Measurements from ENCODE around the gene ALOX5AP.
A peak's percentile ranks its signal among the peaks of the same experiment; 100 is the strongest.
"Not testable (repeated sequence)": the region's sequence is repeated elsewhere in the genome, so short reads cannot be mapped to it uniquely, and the experiment has no call there.

Gene ALOX5AP

DNA sequence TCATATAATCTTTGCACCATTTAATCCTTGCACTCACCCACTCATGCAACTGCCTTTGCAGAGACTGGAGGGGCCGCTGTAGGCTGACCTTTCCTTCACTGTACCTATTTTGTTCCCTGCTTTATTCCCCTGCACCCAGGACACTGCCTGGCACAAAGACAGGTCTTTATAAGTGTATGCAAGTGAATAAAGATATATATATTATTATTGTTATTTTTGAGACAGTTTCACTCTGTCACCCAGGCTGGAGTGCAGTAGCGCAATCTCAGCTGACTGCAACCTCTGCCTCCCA lies 3.8 kb downstream of the ALOX5AP start:
- DNase-seq = no peak

DNA sequence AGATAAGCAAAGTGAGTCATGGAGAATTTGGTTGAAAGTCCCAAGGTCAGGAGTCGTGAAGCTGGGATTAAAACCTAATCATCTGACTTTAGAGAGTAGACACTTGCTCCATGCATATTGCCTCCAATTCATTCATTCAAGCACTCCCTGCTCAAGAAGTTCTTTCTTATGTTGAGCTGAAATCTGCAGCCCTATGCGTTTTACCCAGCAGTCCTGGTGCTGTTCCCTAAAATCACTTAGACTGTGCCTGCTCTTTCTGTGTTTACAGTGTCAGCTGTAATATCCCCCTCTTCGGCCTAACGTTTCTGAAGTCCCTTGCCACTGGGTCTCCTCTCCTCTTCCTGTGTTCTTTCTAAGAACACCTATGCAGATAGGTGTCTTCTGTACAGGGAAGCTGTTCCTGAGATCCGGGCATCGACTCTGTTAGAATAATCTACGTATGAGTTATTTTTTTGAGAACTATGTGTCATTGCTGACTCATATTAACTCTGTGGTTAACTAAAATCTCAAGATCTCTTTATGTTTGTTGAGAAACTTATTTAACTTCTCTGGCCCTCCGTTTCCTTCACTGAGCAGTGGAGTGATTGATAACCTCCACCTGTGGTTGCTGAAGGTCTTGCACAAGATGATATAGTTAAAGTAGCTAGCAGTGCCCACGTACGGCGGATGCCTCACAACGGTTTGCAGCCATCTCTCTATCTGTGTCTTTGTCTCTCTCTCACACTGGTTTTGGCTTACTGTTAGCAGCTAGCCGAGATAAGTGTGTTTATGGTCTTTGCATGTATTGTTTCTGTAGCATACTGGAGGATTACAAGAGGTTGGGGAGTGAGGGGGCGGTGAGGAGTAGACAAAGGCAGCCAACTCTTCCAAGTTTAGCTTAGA lies 4.7 kb downstream of the ALOX5AP start:
- DNase-seq = no peak

DNA sequence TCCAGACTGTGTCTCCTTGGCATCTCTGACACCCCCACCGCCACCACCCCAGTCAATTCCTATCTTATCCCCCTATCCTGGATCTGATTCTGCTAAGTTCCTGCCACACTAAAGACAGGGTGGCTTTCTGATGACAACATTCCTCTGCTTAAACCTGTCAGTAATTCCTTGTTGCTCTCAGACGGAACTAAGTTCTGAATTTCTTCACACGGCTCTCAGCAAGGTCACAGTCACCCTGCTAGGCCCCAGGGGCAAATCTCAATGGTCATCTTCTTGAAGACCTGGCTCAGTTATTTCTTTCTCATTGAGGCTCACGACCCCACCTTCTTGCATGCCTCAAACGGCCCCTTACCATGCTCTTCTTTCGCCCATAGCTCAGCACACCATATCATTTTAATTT lies 7.6 kb downstream of the ALOX5AP start:
- no peak for DNase-seq

DNA sequence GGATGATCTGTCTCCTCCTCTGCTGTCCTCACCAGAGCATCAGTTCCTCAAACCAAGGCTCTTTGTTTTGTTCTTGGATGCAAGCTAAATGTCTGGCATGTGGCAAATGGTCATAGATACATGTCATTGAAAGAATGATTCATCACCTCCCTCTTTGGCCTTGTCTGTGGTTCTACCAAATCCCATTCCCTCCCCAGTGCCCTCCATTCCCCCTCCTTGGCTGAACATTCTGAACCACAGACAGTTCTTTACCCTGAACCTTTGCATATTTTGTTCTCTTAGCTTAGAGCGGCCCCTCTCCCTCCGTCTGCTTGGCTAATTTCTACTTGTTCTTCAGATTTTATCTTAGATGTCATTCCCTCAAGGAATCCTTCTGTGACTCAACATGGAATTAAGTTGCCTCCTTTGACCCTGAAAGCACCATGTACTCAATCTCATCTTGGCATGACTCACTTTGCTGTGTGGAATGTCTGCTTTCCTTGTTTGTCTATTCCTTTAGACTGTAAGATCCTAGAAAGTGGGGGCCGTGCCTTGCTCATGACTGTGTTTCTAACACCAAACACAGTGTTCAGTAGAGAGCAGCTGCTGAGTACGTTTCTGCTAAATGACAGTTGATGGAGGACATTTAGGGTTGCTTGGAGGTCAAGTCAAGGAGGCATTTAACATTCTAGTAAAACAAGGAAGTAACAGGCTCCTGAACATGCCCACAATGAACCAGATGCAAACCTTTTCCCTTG lies 8.1 kb downstream of the ALOX5AP start:
- no peak for DNase-seq

DNA sequence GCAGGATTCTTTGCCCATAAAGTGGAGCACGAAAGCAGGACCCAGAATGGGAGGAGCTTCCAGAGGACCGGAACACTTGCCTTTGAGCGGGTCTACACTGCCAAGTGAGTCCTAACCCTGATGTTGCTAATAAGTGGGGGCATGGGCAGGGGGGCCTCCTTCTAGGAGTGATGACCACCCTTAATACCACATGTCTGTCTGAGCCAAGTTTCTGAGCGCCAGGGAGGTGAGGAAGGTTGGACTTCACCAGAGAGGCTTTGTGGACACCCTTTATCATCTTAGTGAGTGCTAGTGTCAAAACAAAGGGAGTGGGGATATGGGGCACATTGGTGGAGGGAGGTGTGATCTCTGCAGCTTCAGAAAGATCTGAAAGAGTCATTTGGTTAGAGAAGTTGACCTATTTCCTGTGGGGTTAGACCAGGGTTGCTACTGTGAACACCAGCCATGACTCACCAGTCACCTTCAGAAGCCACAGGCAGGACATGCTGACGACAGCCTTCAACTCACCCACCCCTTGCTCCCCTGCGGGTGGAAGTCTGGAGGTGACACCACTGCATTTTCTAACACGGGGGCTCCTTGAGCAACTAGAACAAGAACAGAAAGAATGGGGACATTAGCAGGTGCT lies 8.8 kb downstream of the ALOX5AP start:
- no peak for DNase-seq

DNA sequence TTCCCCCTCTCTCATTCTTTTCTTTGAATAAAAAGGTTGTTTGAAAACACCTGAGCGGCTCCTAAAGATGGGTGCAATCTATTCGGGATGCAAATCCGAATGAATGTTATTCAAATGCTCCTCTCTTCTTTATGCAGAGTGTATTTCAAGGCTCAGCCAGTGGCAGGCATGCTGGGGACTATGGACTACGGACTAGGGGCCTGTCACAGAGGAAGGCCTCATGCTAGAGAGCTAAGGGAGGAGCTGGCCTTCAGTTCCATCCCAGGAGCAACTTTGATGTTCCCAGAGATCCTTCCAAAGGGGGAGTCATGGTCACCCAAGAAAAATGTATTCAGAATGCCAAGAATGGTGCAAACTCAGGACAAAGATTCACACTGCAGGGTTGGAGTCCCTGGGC lies 9.3 kb downstream of the ALOX5AP start:
- DNase-seq = no peak

DNA sequence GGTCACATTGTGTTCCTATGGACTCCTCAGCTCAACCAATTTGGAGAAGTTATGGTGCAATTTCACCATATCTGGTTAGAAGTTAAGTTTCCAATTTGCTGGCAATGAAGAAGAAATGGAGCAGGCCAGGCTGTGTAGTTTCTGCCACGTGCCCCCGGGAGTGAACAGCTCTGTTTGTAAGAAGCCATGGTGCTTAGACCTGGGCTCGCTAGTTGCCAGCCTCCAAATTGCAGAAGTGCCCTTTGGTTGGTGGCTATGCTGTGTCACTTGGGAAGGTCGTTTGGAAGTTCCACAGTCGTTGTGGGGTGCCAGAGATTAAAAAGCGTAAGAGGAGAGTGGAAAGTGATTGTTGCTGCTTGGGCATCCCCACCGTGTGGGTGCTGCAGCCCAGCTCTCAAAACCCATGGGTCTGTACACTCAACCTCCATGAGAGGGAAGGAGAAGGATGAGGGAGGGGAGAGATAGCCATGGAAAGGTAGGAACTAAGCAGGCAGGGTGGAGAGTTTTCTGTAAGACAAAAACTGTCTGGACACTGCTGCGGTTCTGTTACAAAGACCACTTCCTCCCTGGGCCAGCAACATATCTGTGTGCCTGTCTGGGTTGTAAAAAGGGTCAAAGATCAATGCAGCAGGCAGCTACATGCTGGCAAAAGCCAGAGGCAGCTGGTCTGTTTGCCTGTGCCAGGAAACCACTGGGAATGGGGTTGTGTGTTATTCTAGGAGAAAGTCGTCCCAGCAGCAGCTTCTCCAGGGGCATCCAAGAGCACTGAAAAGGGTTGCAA lies 10.8 kb downstream of the ALOX5AP start:
- peak; percentile 48 for DNase-seq

DNA sequence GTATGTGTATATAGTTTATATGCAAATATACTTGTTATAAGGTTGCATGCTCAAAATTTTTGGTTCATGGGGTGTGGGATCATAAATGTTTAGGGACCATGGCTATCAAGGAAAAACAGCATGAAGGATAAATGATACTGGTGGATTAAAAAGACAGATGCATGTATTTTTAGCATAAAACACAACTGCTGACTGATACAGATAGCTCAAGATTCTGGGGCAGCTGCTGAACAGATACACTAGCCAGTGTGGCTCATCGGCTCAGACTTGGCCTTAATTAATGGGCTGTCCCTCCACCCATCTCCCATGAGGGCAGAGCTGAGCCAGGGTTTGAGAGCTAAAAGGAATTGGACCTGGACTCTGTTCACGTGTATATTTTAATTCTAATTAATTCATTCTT lies 11.4 kb downstream of the ALOX5AP start:
- DNase-seq = no peak

DNA sequence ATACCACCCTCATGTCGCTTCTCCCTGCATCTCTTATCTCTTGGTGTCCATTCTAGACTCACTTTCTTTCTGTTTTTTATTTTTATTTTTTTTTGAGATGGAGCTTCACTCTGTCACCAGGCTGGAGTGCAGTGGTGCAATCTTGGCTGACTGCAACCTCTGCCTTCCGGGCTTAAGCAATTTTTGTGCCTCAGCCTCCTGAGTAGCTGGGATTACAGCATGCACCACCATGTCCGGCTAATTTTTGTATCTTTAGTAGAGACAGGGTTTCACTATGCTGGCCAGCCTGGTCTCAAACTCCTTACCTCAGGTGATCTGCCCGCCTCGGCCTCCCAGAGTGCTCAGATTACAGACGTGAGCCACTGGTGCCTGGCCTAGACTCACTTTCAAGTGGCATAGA lies 12.5 kb downstream of the ALOX5AP start:
- DNase-seq = not testable (repeated sequence)

DNA sequence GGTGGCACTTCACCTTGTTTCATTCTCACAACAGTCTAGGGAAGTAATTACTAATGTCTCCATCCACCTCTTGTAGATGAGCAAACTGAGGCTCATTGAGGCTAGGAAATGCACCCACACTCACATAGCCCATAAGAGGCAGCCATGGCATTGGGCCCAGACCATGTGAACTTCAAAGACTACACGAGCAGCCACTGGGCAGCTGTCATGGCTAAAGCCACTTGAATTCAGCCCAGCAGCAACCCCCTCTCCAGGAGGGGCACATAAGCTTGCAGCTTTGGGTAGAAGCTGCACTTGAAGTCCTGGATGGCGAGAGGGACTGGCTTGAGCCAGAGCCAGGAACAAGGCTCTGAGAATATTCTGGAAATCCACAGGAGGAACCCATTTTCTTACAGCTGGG lies 13.4 kb downstream of the ALOX5AP start:
- no peak for DNase-seq

DNA sequence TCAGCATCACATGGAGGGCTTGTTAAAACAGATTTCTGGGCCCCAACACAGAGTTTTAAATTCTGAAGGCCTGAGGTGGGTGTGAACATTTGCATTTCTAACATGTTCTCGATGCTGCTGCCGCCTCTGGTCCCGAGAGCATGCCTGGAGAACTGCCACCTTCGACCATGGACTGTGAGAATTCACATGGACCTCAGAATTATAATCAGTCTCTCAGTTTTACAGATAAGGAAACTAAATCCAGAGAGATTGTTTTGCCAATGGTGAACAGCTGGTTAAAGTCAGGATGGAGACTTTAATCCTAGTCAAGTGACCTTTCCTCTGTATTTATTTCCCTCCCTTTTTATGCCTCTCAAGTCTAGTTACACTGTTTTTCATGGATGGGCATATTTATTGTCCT lies 14.7 kb downstream of the ALOX5AP start:
- DNase-seq = no peak

DNA sequence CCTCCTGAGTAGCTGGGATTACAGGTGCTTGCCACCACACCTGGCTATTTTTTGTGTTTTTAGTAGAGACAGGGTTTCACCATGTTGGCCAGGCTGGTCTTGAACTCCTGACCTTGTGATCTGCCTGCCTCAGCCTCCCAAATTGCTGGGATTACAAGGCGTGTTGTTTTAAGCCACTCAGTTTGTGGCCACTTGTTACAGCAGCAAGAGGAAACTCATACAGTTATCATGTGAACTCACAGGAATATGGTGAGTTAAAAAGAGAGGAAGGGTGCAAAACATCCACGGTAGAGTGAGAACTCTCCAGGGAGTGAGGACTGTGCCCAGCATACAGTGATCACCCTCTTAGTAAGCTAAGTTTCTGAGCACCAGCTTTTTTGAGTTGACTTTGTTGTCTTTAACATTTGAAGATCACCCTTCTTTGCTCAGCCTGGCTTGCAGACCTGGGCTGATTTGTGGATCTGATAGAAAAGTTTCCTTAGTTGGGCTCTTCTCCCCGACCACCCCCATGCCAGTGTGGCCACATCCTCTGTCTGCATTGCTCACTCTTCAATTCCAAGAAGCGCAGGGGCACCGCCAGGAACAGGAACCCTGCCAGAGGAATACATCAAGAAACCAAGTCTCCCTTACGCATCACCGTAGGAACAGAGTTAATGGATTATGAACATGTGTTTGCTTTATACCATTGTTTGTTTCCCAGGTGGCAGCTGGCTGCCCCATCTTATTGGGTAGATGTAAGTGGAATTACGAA lies 16.0 kb downstream of the ALOX5AP start:
- DNase-seq = no peak

DNA sequence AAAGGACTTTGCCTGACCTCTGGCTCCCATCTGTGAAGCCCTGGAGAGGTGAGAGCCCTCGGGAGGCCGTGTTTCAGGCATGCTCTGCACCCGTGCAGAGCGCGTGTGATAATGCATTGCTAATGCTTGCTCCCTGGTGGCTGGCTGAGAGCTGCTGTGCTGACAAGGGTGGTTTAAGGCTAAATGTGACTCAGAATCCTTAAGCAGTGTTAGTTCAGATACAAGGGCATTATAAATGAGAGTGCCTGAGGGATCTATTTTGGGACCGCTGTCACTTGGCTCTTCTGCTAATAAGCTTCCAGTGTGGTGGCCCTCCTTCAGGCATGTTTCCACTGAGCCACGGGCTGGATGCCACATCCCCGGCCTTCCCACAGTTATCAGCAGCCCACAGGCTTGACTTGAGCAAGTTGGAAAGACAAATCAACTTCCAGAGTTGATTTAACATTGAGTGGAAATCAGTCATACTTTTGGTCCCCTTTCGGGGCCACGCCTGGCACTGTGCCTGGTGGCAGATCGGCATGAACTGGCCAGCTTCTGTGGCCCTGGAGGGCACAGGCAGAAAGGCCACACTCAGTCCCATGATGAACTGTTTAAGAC lies 17.0 kb downstream of the ALOX5AP start:
- no peak for DNase-seq

DNA sequence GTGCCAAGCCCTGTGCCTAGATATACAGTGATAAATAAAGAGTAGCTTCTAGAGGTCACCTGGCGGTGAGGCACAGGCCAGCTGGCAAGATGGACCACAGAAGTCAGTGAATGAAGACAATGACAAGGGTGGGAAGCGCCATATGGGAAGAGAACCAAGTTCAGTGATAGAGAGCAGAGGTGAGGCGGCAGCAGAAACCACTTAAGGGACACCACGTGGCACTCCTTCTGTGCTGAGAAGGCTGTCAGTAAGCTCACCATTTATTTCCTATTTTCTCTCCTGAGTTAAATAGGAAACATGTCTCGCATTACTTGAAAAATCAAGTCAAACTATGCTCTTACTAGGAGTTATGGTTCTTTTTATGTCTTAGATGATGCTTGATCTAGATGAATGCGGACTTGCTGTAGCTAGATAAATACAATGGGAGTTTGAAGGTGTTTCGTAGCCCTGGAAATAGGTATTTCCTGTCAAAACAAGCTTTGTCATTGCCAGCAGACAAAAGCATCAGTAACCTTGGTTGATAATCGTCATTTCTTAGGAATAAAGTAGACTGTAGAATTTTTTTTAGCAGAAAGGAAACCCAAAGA lies 17.8 kb downstream of the ALOX5AP start:
- DNase-seq = no peak

DNA sequence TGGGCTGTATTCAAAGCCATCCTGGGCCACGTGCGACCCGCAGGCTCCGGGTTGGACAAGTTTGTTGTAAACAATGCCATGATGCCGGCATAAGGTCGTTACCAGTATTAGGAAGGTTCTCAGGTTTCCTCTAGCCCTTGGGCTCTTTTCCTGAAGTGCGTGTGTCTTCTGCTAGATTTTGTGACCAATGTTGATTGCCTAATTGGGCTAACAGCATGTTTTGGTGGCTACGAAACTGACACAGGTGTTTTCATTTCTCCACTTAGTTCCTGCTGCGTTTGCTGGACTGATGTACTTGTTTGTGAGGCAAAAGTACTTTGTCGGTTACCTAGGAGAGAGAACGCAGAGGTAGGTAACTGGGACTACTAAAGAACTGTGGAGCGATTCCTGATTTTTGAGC lies 20.3 kb downstream of the ALOX5AP start:
- DNase-seq = no peak

DNA sequence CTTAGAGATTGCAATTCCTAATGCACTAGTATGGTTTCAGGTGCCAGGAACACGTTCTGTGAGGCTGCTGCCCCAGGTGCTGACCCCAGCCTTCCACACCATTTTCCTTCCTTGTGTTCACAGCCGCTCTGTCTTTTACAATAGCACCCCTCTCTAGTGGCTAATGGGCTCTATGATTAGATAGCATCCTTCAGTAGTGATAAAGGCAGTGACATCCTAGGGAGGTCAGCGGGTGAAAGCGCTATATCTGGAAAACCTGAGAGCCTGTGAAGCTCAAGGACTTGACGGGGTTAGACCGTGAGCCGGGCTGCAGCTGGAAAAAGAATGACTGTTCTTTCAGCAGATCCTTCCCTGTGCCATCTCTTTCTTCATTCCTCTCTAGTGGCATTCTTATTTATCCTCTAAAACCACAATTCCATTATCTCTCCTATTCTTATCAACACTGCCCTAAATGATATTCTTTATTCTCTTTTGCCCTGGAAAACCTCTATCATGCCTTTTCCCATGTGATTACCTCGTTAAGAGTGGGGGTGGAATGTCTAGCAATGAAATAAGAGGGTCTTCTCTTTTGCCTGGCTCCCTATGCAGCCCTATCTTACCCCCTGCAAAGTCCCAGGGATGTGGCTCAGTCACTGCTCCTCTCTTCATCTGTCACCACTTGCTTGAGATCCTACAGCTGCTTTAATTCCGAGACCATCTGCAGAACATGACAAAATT lies 21.8 kb downstream of the ALOX5AP start:
- no peak for DNase-seq

DNA sequence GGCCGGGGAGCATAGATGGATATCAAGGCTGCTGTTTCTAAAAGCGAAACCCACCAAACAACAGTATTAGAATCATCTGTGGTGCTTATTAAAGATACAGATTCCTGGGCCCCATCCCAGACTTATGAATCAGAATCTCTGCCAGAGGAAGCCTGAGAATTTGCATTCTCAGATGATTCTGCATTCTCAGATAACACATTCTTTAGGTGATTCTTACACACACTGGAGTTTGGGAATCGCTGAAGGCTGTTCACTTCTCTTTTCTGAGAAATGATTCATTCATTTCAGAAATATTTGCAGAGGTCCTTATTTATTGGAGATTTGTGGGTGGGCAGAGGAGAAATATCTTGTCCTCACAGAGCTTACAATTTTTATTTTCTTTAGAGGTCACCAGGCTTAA lies 24.4 kb downstream of the ALOX5AP start:
- no peak for DNase-seq

DNA sequence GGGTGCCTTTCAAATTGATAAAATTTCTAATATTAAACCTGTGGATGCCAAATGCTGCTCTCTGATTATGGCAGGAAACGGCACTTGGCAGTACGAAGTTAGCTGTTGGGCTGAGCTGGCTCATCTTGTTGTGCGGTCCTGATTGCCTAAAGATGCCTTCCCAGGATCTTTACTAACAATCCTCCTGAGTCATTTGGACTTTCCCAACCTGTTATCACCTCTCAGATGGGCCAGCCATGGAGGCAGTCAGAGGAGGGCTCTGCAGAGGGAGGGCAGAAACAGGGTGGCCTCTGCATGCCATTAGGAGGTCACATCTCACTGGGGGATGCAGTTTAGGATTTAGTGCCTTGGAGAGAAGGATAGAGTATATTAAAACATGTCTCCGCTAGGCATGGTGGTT lies 27.3 kb downstream of the ALOX5AP start:
- DNase-seq = no peak

DNA sequence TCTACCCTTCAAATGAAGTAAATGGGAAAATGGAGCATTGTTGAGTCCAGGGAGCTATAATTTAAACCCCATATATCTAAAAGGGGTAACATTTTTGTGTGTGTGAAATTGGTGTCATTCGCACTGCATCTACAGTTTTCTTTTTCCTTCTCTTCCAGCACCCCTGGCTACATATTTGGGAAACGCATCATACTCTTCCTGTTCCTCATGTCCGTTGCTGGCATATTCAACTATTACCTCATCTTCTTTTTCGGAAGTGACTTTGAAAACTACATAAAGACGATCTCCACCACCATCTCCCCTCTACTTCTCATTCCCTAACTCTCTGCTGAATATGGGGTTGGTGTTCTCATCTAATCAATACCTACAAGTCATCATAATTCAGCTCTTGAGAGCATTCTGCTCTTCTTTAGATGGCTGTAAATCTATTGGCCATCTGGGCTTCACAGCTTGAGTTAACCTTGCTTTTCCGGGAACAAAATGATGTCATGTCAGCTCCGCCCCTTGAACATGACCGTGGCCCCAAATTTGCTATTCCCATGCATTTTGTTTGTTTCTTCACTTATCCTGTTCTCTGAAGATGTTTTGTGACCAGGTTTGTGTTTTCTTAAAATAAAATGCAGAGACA lies 28.6 kb downstream of the ALOX5AP start:
- no peak for DNase-seq

DNA sequence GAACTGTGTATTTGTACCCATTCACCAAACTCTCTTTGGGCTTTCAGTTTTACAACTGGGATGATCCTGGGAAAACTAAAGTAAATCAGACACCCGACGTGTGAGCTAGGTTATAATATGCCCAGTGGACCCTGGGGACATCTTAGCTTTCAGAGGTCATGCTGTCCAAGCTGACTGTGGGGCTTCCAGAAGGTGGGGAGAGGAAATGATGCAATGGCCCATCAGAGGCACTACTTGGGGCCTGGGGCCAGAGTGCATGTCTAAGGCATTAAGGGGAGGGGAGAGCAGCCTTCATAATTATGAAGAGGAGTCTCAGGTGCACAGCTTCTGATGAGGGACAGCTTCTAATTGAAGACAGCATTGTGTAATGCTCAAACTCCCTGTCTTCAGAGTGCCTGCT lies 30.9 kb downstream of the ALOX5AP start:
- no peak for DNase-seq

DNA sequence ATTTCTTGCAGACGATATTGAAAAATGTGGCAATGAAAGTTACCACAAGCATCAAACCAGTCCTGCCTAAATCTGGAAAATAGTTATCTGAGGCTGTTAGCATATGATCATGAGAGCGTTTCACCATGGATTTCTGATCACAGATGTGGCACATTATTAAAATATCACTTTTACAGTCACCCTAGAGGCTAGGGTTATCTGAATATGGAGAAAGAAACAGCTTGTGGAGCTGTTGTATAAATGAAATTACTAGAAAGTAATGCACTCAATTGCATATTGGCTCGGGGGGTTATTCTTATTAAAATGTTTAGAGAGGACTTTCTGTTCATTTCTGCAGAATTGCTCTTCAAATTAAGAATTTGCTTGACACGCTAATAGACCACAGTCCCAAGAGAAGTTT lies 35.6 kb downstream of the ALOX5AP start:
- no peak for DNase-seq

All from right hindlimb (tissue), 1 donor.